ENCODE results near the gene GPX4.

GRCh38 chr19:1069009-1069779 is 34.6 kb upstream of the GPX4 start:
- TF ChIP-seq ESRRA (IDR thresholded peaks at IDR 0.05; ENCODE audit: low read length) (no peak), TARDBP (IDR thresholded peaks at IDR 0.05; ENCODE audit: borderline replicate concordance) (0 out of 2 replicates have a peak, but pooled peaks have one; percentile 36), POLR2A (IDR thresholded peaks at IDR 0.05; ENCODE audit: low read depth, low read length) (peak; percentile 34; the same call in 1 of the 2 replicates), CTCF (IDR thresholded peaks at IDR 0.05 in 2 of 3, conservative IDR thresholded peaks at IDR 0.05 in 1 of 3; ENCODE audit: control insufficient read depth in 2 of 3, extremely low read depth in 1 of 3, insufficient read depth in 1 of 3, low read depth in 3 of 3, low read length in 3 of 3) (no peak), HDAC6 (IDR thresholded peaks at IDR 0.05; ENCODE audit: unreplicated experiment) (no peak), FOXM1 (IDR thresholded peaks at IDR 0.05; ENCODE audit: low read depth, low read length) (no peak), MEF2B (IDR thresholded peaks at IDR 0.05; ENCODE audit: partially characterized antibody, poor library complexity, severe bottlenecking) (peak; percentile 31), SPI1 (IDR thresholded peaks at IDR 0.05; ENCODE audit: borderline replicate concordance, insufficient read depth, low read depth, low read length) (peak; percentile 84), ZNF384 (IDR thresholded peaks at IDR 0.05; ENCODE audit: borderline replicate concordance, low read depth, low read length) (no peak), JUND (IDR thresholded peaks at IDR 0.05; ENCODE audit: low read depth, low read length) (no peak)
